Neural cell (in vitro differentiated cells): ENCODE data around the gene SPR. TPM values are rescaled to one million over a fixed set of nuclear protein-coding genes. Genes with fewer than 3 reads are reported as not detected.

ENCODE experiments used
- H2AFZ ChIP-seq: fragments of 200-600, 300-800 bp; sonication (generic), shearing (Covaris generic); 2 replicates; pipeline ENCODE4 v1.6.0; 2014; ENCODE audit warnings: low read depth, mild to moderate bottlenecking, antibody characterized with exemption, low read length, moderate library complexity
- H3F3A ChIP-seq: fragments of 200-600 bp; shearing (Covaris generic); 2 replicates; pipeline ENCODE4 v1.6.1; 2016; ENCODE audit warnings: mild to moderate bottlenecking, moderate library complexity, mixed read lengths, antibody characterized with exemption, low read length; ENCODE audit not compliant: insufficient read depth, poor library complexity, severe bottlenecking
- H3K27ac ChIP-seq: fragments of 200-600, 300-800 bp; sonication (generic), shearing (Covaris generic); 2 replicates; pipeline ENCODE4 v1.5.1; 2014; ENCODE audit warnings: mild to moderate bottlenecking, low read length, moderate library complexity
- H3K27me3 ChIP-seq: fragments of 300-800, 200-600 bp; sonication (generic), shearing (Covaris generic); 2 replicates; pipeline ENCODE4 v1.6.0; 2014; ENCODE audit warnings: mild to moderate bottlenecking, low read depth, low read length, moderate library complexity; ENCODE audit not compliant: insufficient read depth
- H3K36me3 ChIP-seq: fragments of 300-800, 200-600 bp; sonication (generic), shearing (Covaris generic); 2 replicates; pipeline ENCODE4 v1.5.1; 2014; ENCODE audit warnings: mild to moderate bottlenecking, antibody characterized with exemption, low read length, moderate library complexity; ENCODE audit not compliant: insufficient read depth
- H3K4me2 ChIP-seq: fragments of 300-800, 200-600 bp; sonication (generic), shearing (Covaris generic); 2 replicates; pipeline ENCODE4 v1.6.0; 2014; ENCODE audit warnings: mild to moderate bottlenecking, low read length
- H3K4me3 ChIP-seq: fragments of 300-800, 200-600 bp; sonication (generic), shearing (Covaris generic); 2 replicates; pipeline ENCODE4 v1.5.1; 2014; ENCODE audit warnings: mild to moderate bottlenecking, low read length, moderate library complexity
- H3K79me2 ChIP-seq: fragments of 200-600 bp; shearing (Covaris generic); replicated peaks from 2 replicates; pipeline ENCODE4 v1.6.0; 2014; ENCODE audit warnings: mild to moderate bottlenecking, low read length, moderate library complexity; ENCODE audit not compliant: insufficient read depth
- H3K9ac ChIP-seq: fragments of 300-800, 200-600 bp; sonication (generic), shearing (Covaris generic); 2 replicates; pipeline ENCODE4 v1.6.1; 2016; ENCODE audit warnings: mild to moderate bottlenecking, low read length, mixed read lengths
- H3K9me2 ChIP-seq: fragments of 200-600 bp; shearing (Covaris generic); 2 replicates; pipeline ENCODE4 v1.6.1; 2016; ENCODE audit warnings: mild to moderate bottlenecking, low read length, mixed read lengths; ENCODE audit not compliant: insufficient read depth
- H3K9me3 ChIP-seq: fragments of 200-600, 300-800 bp; sonication (generic), shearing (Covaris generic); 2 replicates; pipeline ENCODE4 v1.6.1; 2016; ENCODE audit warnings: mild to moderate bottlenecking, mixed run types, low read length, moderate library complexity, mixed read lengths
- H4K20me1 ChIP-seq: fragments of 200-600 bp; shearing (Covaris generic); 2 replicates; pipeline ENCODE4 v1.6.1; 2016; ENCODE audit warnings: mild to moderate bottlenecking, mixed run types; ENCODE audit not compliant: insufficient read depth
- CTCF ChIP-seq: fragments of 450-650 bp; IDR thresholded peaks from 2 replicates; pipeline ENCODE4 v1.5.1; 2014; ENCODE audit warnings: antibody characterized with exemption, mild to moderate bottlenecking, moderate library complexity; ENCODE audit not compliant: poor library complexity, severe bottlenecking
- EP300 ChIP-seq: fragments of 450-650 bp; conservative IDR thresholded peaks from 2 replicates; pipeline ENCODE4 v1.6.1; 2014; ENCODE audit warnings: antibody characterized with exemption, mild to moderate bottlenecking, moderate library complexity; ENCODE audit not compliant: poor library complexity, severe bottlenecking
- EZH2 ChIP-seq: fragments of 200-600, 300-800 bp; shearing (Covaris generic), sonication (generic); IDR thresholded peaks from 2 replicates; pipeline ENCODE4 v1.6.1; 2014; ENCODE audit warnings: antibody characterized with exemption, low read length, borderline replicate concordance, mild to moderate bottlenecking; ENCODE audit not compliant: insufficient read depth, poor library complexity, severe bottlenecking
- MXI1 ChIP-seq: fragments of 450-650 bp; conservative IDR thresholded peaks from 2 replicates; pipeline ENCODE4 v1.6.1; 2014; ENCODE audit warnings: antibody characterized with exemption, mild to moderate bottlenecking; ENCODE audit not compliant: poor library complexity, severe bottlenecking
- POLR2AphosphoS5 ChIP-seq: IDR thresholded peaks from 2 replicates; pipeline ENCODE4 v1.6.1; 2012
- RAD21 ChIP-seq: fragments of 450-650 bp; conservative IDR thresholded peaks from 2 replicates; pipeline ENCODE4 v1.6.1; 2014; ENCODE audit warnings: antibody characterized with exemption, mild to moderate bottlenecking, moderate library complexity
- REST ChIP-seq: IDR thresholded peaks from 2 replicates; pipeline ENCODE4 v1.6.1; 2012; ENCODE audit warnings: borderline replicate concordance
- SMC3 ChIP-seq: fragments of 450-650 bp; conservative IDR thresholded peaks from 2 replicates; pipeline ENCODE4 v1.6.1; 2014; ENCODE audit warnings: antibody characterized with exemption, mild to moderate bottlenecking, moderate library complexity; ENCODE audit not compliant: poor library complexity
- TAF1 ChIP-seq: IDR thresholded peaks from 2 replicates; pipeline ENCODE4 v1.6.1; 2012; ENCODE audit warnings: low read depth
- polyA plus RNA-seq: library from polyadenylated mRNA; depleted of rRNA; stranded (reverse); fragments of >200 nt; gene quantifications from 2 replicates; pipeline ENCODE4 v1.2.3, GENCODE V29; 2014

The SPR gene
- polyA plus RNA-seq, 1 donor from 2014 or later = 1.8 TPM

GRCh38 chr2:72926368-72926767 lies 39.2 kb downstream of the SPR start:
- peaks cover 58% of the 10 kb centered on the region for H3K27me3 ChIP-seq
- no peak overlapping the region for H2AFZ ChIP-seq
- no peaks in the 10 kb centered on the region for H3K9me3 ChIP-seq
- no peaks in the 10 kb centered on the region for H4K20me1 ChIP-seq
- H3K9me2 ChIP-seq = no peaks in the 10 kb centered on the region
- no peaks in the 10 kb centered on the region for H3F3A ChIP-seq
- no peak overlapping the region for H3K9ac ChIP-seq
- H3K4me2 ChIP-seq = no peak overlapping the region
- no peak for TF ChIP-seq RAD21
- TF ChIP-seq POLR2AphosphoS5 = no peak
- no peak for TF ChIP-seq REST
- H3K27ac ChIP-seq = no peak overlapping the region
- H3K4me3 ChIP-seq = no peak overlapping the region
- H3K79me2 ChIP-seq = peaks cover 12% of the 10 kb centered on the region
- no peaks in the 10 kb centered on the region for H3K36me3 ChIP-seq

GRCh38 chr2:72926811-72927465 lies 39.7 kb downstream of the SPR start:
- Histone ChIP-seq H3K4me3 (no peak overlapping the region), H3K79me2 (peaks cover 7% of the 10 kb centered on the region), H3K27ac (no peak overlapping the region), H3K9me3 (no peaks in the 10 kb centered on the region), H3K36me3 (no peaks in the 10 kb centered on the region), H3K27me3 (peaks cover 52% of the 10 kb centered on the region), H3K4me2 (no peak overlapping the region), H3K9me2 (no peaks in the 10 kb centered on the region), H3F3A (no peaks in the 10 kb centered on the region), H4K20me1 (no peaks in the 10 kb centered on the region), H3K9ac (no peak overlapping the region), H2AFZ (no peak overlapping the region)
- TF ChIP-seq EP300 (peak; percentile 12), TAF1 (no peak)

GRCh38 chr2:72927619-72928550 lies 40.7 kb downstream of the SPR start:
- H3K4me3 ChIP-seq = no peak overlapping the region
- H3K9ac ChIP-seq = no peak overlapping the region
- H3K9me3 ChIP-seq = no peaks in the 10 kb centered on the region
- H3F3A ChIP-seq = no peaks in the 10 kb centered on the region
- H3K36me3 ChIP-seq = no peaks in the 10 kb centered on the region
- no peak overlapping the region for H2AFZ ChIP-seq
- H4K20me1 ChIP-seq = no peaks in the 10 kb centered on the region
- TF ChIP-seq REST = no peak
- TF ChIP-seq CTCF = no peak
- no peak for TF ChIP-seq MXI1
- no peak for TF ChIP-seq EZH2
- no peak for TF ChIP-seq EP300
- no peak for TF ChIP-seq SMC3
- no peak for TF ChIP-seq POLR2AphosphoS5
- no peak for TF ChIP-seq TAF1
- no peak for TF ChIP-seq RAD21
- no peak overlapping the region for H3K27ac ChIP-seq
- H3K9me2 ChIP-seq = no peaks in the 10 kb centered on the region
- peaks cover 42% of the 10 kb centered on the region for H3K27me3 ChIP-seq
- H3K4me2 ChIP-seq = no peak overlapping the region
- H3K79me2 ChIP-seq = peaks cover under 1% of the 10 kb centered on the region
